ENCODE data around the gene ATXN7L2. TPM values are rescaled to one million over a fixed set of nuclear protein-coding genes. Genes with fewer than 3 reads are reported as not detected.

Gene ATXN7L2
- total RNA-seq, 1 donor from 2014 or later = 2.1 TPM

DNA sequence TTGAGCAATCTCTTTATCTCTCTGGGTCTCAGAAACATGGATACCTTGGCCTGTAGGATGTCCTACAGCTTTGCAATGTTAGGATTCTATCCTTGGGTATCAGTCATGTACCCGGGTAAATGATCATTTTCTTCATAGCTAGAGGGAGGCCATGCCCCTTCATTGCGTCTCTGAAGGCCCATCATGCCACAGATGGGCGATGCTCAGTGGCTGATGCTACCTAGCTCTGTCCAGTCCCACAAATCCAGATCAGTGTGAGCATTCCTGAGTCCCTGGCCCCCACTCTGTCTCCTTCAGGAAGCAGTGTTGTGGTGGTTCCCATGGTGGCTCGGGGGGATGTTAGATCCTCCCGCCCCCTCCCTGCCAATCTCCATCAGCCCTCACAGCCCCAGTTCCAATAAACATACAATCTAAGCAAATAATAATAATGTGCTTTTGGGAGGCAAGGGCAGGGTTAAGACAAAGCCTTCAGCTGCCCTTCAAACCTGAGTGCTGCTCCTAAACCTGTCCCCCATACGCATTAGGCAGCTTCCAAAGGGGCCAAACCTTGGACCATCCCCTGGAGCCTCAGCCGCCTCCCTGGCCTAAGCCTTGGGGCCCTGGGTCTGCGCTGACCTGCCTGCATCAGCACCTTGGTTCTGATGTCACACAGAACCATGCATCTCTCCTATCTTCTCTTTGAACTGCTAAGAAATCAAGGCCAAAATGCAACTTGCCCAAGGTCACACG, 55.3 kb downstream of the ATXN7L2 start:
- Histone ChIP-seq H3K4me1 (peaks cover 24% of the 10 kb centered on the region), H3K4me3 (no peak overlapping the region), H3K36me3 (no peaks in the 10 kb centered on the region), H3K27me3 (ENCODE audit: low read depth) (no peaks in the 10 kb centered on the region), H3K27ac (replicated peaks) (no peak overlapping the region), H3K9me3 (replicated peaks) (no peaks in the 10 kb centered on the region)
- TF ChIP-seq CTCF (IDR thresholded peaks at IDR 0.05; ENCODE audit: borderline replicate concordance) = no peak
- intact Hi-C loops (cut with micrococcal nuclease) = no loop called here
- no peak for DNase-seq

DNA sequence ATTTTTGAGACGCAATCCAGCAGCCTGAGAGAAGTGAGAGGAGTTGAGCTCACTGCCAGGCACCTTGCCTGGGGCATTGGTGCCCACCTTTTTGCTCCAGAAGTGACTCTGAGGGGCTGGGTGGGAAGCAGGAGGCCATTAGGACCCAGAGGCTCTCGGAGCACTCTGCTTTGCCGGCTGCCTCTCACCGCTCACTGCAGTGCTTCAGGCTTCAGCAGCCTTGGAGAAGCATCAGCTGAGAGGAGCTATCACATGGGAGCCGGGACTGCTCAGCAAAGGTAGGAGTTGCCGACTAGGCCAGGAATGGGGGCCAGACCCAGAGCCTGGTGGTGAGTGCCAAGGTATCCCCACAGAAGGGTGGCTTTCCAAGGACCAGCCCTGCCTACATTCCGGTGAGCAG, 56.0 kb downstream of the ATXN7L2 start, which contains the start of gene GPR61:
TSS of gene GPR61 (plus strand) at position 197 of the 400 bp plus-strand sequence. CDS start 3,151 bp downstream, outside the sequence.
- no peaks in the 10 kb centered on the region for H3K27me3 ChIP-seq (ENCODE audit: low read depth)
- no peak within 1 kb of the TSS for H3K27ac ChIP-seq (replicated peaks)
- no peak for TF ChIP-seq CTCF (IDR thresholded peaks at IDR 0.05; ENCODE audit: borderline replicate concordance)
- H3K4me3 ChIP-seq = no peak within 1 kb of the TSS
- peaks cover 24% of the 10 kb centered on the region for H3K4me1 ChIP-seq
- intact Hi-C loops (cut with micrococcal nuclease) = loop anchor here (10.0 kb wide), 1 partner anchor 445 kb away; the partner anchor contains the start of gene AHCYL1
- no peaks in the 10 kb centered on the region for H3K36me3 ChIP-seq
- no peak for DNase-seq
- H3K9me3 ChIP-seq (replicated peaks) = no peaks in the 10 kb centered on the region

GRCh38 chr1:109541102-109541501, 57.4 kb downstream of the ATXN7L2 start:
- DNase-seq = no peak
- Histone ChIP-seq H3K27me3 (ENCODE audit: low read depth) (no peaks in the 10 kb centered on the region), H3K36me3 (no peaks in the 10 kb centered on the region), H3K27ac (replicated peaks) (no peak overlapping the region), H3K9me3 (replicated peaks) (no peaks in the 10 kb centered on the region), H3K4me3 (no peak overlapping the region), H3K4me1 (peaks cover 13% of the 10 kb centered on the region)
- intact Hi-C loops (cut with micrococcal nuclease) = loop anchor here (10.0 kb wide), 1 partner anchor 444 kb away; the partner anchor contains the start of gene AHCYL1
- TF ChIP-seq CTCF (IDR thresholded peaks at IDR 0.05; ENCODE audit: borderline replicate concordance) = no peak

Other genes with a start within 250 kb of the ATXN7L2 start
- gene CELSR2, start 234.4 kb upstream of the ATXN7L2 start, total RNA-seq = 4.2 TPM
- gene PSRC1, start 200.8 kb upstream of the ATXN7L2 start, total RNA-seq = 0.80 TPM
- gene MYBPHL, start 176.9 kb upstream of the ATXN7L2 start, total RNA-seq = 0.22 TPM
- 146 TPM for gene SORT1, start 86.0 kb upstream of the ATXN7L2 start, total RNA-seq
- gene PSMA5, start 57.5 kb upstream of the ATXN7L2 start, total RNA-seq = 49.9 TPM
- 25.3 TPM for gene SYPL2, start 17.4 kb upstream of the ATXN7L2 start, total RNA-seq
- 4.6 TPM for gene CYB561D1, start 10.2 kb downstream of the ATXN7L2 start, total RNA-seq
- 19.4 TPM for gene AMIGO1, start 25.8 kb downstream of the ATXN7L2 start, total RNA-seq
- gene GPR61, start 56.0 kb downstream of the ATXN7L2 start, total RNA-seq = 0.08 TPM
- gene GNAI3, start 64.7 kb downstream of the ATXN7L2 start, total RNA-seq = 2.0 TPM
- gene GNAT2, start 135.7 kb downstream of the ATXN7L2 start, total RNA-seq = not detected
- gene AMPD2, start 135.9 kb downstream of the ATXN7L2 start, total RNA-seq = 12.9 TPM
- gene GSTM4, start 172.2 kb downstream of the ATXN7L2 start, total RNA-seq = 36.8 TPM
- gene GSTM2, start 184.2 kb downstream of the ATXN7L2 start, total RNA-seq = 67.3 TPM
- not detected for gene GSTM1, start 203.9 kb downstream of the ATXN7L2 start, total RNA-seq
- 2.4 TPM for gene GSTM5, start 228.3 kb downstream of the ATXN7L2 start, total RNA-seq

All from left ventricle myocardium inferior (tissue), 1 donor.